Measurements from ENCODE around the gene VEZT.

DNA sequence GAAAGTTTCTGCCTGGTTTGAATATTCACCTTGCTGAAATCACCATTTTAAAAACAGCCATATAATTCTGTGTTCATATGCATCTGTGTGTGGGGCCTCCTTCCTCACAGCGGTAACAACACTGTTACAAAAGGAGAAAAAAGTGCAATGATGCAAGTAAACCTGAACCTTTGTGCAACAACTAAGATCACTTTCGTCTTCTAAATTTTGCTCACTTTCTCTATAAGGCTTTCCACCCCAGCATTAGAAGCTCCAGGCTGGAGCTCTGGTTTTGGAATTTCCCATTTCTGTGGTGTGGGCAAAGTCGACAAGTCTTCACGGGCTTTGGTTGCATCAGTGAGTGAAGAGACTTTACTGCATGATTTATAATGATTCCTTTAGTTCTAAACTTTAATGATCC lies 18.7 kb upstream of the VEZT start:
- TF ChIP-seq, protein P1, sequence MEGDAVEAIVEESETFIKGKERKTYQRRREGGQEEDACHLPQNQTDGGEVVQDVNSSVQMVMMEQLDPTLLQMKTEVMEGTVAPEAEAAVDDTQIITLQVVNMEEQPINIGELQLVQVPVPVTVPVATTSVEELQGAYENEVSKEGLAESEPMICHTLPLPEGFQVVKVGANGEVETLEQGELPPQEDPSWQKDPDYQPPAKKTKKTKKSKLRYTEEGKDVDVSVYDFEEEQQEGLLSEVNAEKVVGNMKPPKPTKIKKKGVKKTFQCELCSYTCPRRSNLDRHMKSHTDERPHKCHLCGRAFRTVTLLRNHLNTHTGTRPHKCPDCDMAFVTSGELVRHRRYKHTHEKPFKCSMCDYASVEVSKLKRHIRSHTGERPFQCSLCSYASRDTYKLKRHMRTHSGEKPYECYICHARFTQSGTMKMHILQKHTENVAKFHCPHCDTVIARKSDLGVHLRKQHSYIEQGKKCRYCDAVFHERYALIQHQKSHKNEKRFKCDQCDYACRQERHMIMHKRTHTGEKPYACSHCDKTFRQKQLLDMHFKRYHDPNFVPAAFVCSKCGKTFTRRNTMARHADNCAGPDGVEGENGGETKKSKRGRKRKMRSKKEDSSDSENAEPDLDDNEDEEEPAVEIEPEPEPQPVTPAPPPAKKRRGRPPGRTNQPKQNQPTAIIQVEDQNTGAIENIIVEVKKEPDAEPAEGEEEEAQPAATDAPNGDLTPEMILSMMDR (IDR thresholded peaks at IDR 0.05; ENCODE audit: insufficient read depth, low read length), result no peak
- TF ChIP-seq SPI1 (IDR thresholded peaks at IDR 0.05; ENCODE audit: borderline replicate concordance, low read depth), result no peak
